ENCODE measurements around the gene KIR2DL1. TPM values are rescaled to one million over a fixed set of nuclear protein-coding genes. Genes with fewer than 3 reads are reported as not detected.
"Not testable (repeated sequence)": the region's sequence is repeated elsewhere in the genome, so short reads cannot be mapped to it uniquely, and the experiment has no call there.

Gene KIR2DL1
- polyA plus RNA-seq, 1 donor from 2014 or later: not detected

GRCh38 chr19:54728167-54728566 is 41.4 kb upstream of the KIR2DL1 start:
- H3K79me2 ChIP-seq (replicated peaks; ENCODE audit: insufficient read depth, low read length): no peaks in the 10 kb centered on the region
- H3K9ac ChIP-seq (ENCODE audit: low read length): no peak overlapping the region
- H3K27ac ChIP-seq (ENCODE audit: low read length): no peak overlapping the region
- H4K20me1 ChIP-seq (ENCODE audit: insufficient read depth): no peaks in the 10 kb centered on the region
- H3K4me3 ChIP-seq (ENCODE audit: low read length): no peak overlapping the region
- peaks cover 8% of the 10 kb centered on the region for H3K9me3 ChIP-seq (ENCODE audit: low read length)
- H3K36me3 ChIP-seq (ENCODE audit: insufficient read depth, low read length): no peaks in the 10 kb centered on the region
- no peaks in the 10 kb centered on the region for H3K9me2 ChIP-seq (ENCODE audit: insufficient read depth, low read length)
- H3F3A ChIP-seq (ENCODE audit: insufficient read depth, low read length, poor library complexity, severe bottlenecking): no peaks in the 10 kb centered on the region
- no peak overlapping the region for H3K4me2 ChIP-seq (ENCODE audit: low read length)
- no peaks in the 10 kb centered on the region for H3K27me3 ChIP-seq (ENCODE audit: insufficient read depth, low read depth, low read length)
- no peak overlapping the region for H2AFZ ChIP-seq (ENCODE audit: low read depth, low read length)
- no peak for TF ChIP-seq SMC3 (conservative IDR thresholded peaks at IDR 0.05; ENCODE audit: poor library complexity)
- no peak for TF ChIP-seq POLR2AphosphoS5 (IDR thresholded peaks at IDR 0.05)
- TF ChIP-seq REST (IDR thresholded peaks at IDR 0.05; ENCODE audit: borderline replicate concordance): no peak
- no peak for TF ChIP-seq TAF1 (IDR thresholded peaks at IDR 0.05; ENCODE audit: low read depth)

GRCh38 chr19:54729416-54730188 is 40.0 kb upstream of the KIR2DL1 start:
- H3K27ac ChIP-seq (ENCODE audit: low read length): no peak overlapping the region
- H3K9ac ChIP-seq (ENCODE audit: low read length): no peak overlapping the region
- no peak overlapping the region for H3K4me2 ChIP-seq (ENCODE audit: low read length)
- H3K4me3 ChIP-seq (ENCODE audit: low read length): no peak overlapping the region
- H3K36me3 ChIP-seq (ENCODE audit: insufficient read depth, low read length): no peaks in the 10 kb centered on the region
- H2AFZ ChIP-seq (ENCODE audit: low read depth, low read length): no peak overlapping the region
- H3K9me2 ChIP-seq (ENCODE audit: insufficient read depth, low read length): no peaks in the 10 kb centered on the region
- no peaks in the 10 kb centered on the region for H4K20me1 ChIP-seq (ENCODE audit: insufficient read depth)
- no peaks in the 10 kb centered on the region for H3K27me3 ChIP-seq (ENCODE audit: insufficient read depth, low read depth, low read length)
- no peak for TF ChIP-seq MXI1 (conservative IDR thresholded peaks at IDR 0.05; ENCODE audit: poor library complexity, severe bottlenecking)
- no peak for TF ChIP-seq TAF1 (IDR thresholded peaks at IDR 0.05; ENCODE audit: low read depth)
- no peak for TF ChIP-seq EP300 (conservative IDR thresholded peaks at IDR 0.05; ENCODE audit: poor library complexity, severe bottlenecking)
- TF ChIP-seq RAD21 (conservative IDR thresholded peaks at IDR 0.05): no peak
- TF ChIP-seq EZH2 (IDR thresholded peaks at IDR 0.05; ENCODE audit: borderline replicate concordance, insufficient read depth, low read length, poor library complexity, severe bottlenecking): no peak
- no peaks in the 10 kb centered on the region for H3F3A ChIP-seq (ENCODE audit: insufficient read depth, low read length, poor library complexity, severe bottlenecking)
- no peaks in the 10 kb centered on the region for H3K79me2 ChIP-seq (replicated peaks; ENCODE audit: insufficient read depth, low read length)
- H3K9me3 ChIP-seq (ENCODE audit: low read length): peaks cover 8% of the 10 kb centered on the region

- Histone ChIP-seq H3K4me3 (ENCODE audit: low read length) (no peak overlapping the region), H3K9me2 (ENCODE audit: insufficient read depth, low read length) (no peaks in the 10 kb centered on the region), H3F3A (ENCODE audit: insufficient read depth, low read length, poor library complexity, severe bottlenecking) (no peaks in the 10 kb centered on the region), H3K27ac (ENCODE audit: low read length) (no peak overlapping the region), H3K27me3 (ENCODE audit: insufficient read depth, low read depth, low read length) (no peaks in the 10 kb centered on the region), H3K36me3 (ENCODE audit: insufficient read depth, low read length) (no peaks in the 10 kb centered on the region), H3K9ac (ENCODE audit: low read length) (no peak overlapping the region), H3K79me2 (replicated peaks; ENCODE audit: insufficient read depth, low read length) (no peaks in the 10 kb centered on the region), H2AFZ (ENCODE audit: low read depth, low read length) (no peak overlapping the region), H4K20me1 (ENCODE audit: insufficient read depth) (no peaks in the 10 kb centered on the region), H3K9me3 (ENCODE audit: low read length) (peaks cover 4% of the 10 kb centered on the region), H3K4me2 (ENCODE audit: low read length) (no peak overlapping the region)
- no peak for TF ChIP-seq POLR2AphosphoS5 (IDR thresholded peaks at IDR 0.05)
- TF ChIP-seq REST (IDR thresholded peaks at IDR 0.05; ENCODE audit: borderline replicate concordance): no peak
- TF ChIP-seq RAD21 (conservative IDR thresholded peaks at IDR 0.05): no peak
- TF ChIP-seq SMC3 (conservative IDR thresholded peaks at IDR 0.05; ENCODE audit: poor library complexity): no peak
- TF ChIP-seq EZH2 (IDR thresholded peaks at IDR 0.05; ENCODE audit: borderline replicate concordance, insufficient read depth, low read length, poor library complexity, severe bottlenecking): no peak
These were observed 38.4 kb upstream of the KIR2DL1 start for GRCh38 chr19:54731191-54731590.

GRCh38 chr19:54738306-54738705 is 31.3 kb upstream of the KIR2DL1 start, which contains the start of gene KIR2DL3:
Gene KIR2DL3 (plus strand): TSS chr19:54738513. CDS start chr19:54738546, 33 bp downstream.
- not testable (repeated sequence) for H4K20me1 ChIP-seq (ENCODE audit: insufficient read depth); H3K9me3 ChIP-seq (ENCODE audit: low read length); H3K27ac ChIP-seq (ENCODE audit: low read length); H3K4me2 ChIP-seq (ENCODE audit: low read length); H2AFZ ChIP-seq (ENCODE audit: low read depth, low read length); H3K79me2 ChIP-seq (replicated peaks; ENCODE audit: insufficient read depth, low read length); H3K9me2 ChIP-seq (ENCODE audit: insufficient read depth, low read length); H3F3A ChIP-seq (ENCODE audit: insufficient read depth, low read length, poor library complexity, severe bottlenecking); H3K27me3 ChIP-seq (ENCODE audit: insufficient read depth, low read depth, low read length); H3K9ac ChIP-seq (ENCODE audit: low read length); H3K36me3 ChIP-seq (ENCODE audit: insufficient read depth, low read length); H3K4me3 ChIP-seq (ENCODE audit: low read length)

All from neural cell (in vitro differentiated cells).